ENCODE measurements around the gene CFAP74. TPM values are rescaled to one million over a fixed set of nuclear protein-coding genes. Genes with fewer than 3 reads are reported as not detected.

CFAP74 gene
- total and polyA plus RNA-seq, 9 of the 15 experiments (the other 6 are each of a cell fraction or from before 2014, with no cell fraction given), result 0.03 to 0.15 (median 0.05) TPM; not detected in 6

- H3K36me3 ChIP-seq (ENCODE audit: control insufficient read depth, insufficient read depth, low read length), result no peaks in the 10 kb centered on the region
- ATAC-seq (no peak), FAIRE-seq (no peak), DNase-seq (ENCODE audit: extremely low read depth in 1 of 4, low spot score in 3 of 4) (no peak)
- H3K9me1 ChIP-seq (ENCODE audit: control insufficient read depth, insufficient read depth, low read length), result no peaks in the 10 kb centered on the region
- H3K79me2 ChIP-seq (ENCODE audit: control insufficient read depth, insufficient read depth, low read length), result no peaks in the 10 kb centered on the region
- WGBS (ENCODE audit: insufficient coverage, low coverage, missing lambda C conversion rate), result 1% methylated on average over 15 of the region's 15 CpGs
- H3K4me2 ChIP-seq (ENCODE audit: insufficient read depth, low read length), result no peak overlapping the region
- H3K4me3 ChIP-seq, result no peak overlapping the region
- no peaks in the 10 kb centered on the region for H3K9me3 ChIP-seq (replicated peaks; ENCODE audit: control insufficient read depth, insufficient read depth, low read depth, low read length)
- H3K9ac ChIP-seq (ENCODE audit: insufficient read depth in 1 of 2, low read depth in 2 of 2, low read length in 2 of 2), result no peak overlapping the region; a peak in 1 of 4 replicates
- H3K27me3 ChIP-seq (ENCODE audit: control insufficient read depth in 2 of 2, insufficient read depth in 2 of 2, low read length in 2 of 2), result peaks cover 70 to 97% of the 10 kb centered on the region in 2 experiments; a peak in 4 of 5 replicates
- H2AFZ ChIP-seq (ENCODE audit: low read depth, low read length), result no peak overlapping the region
- ChIA-PET CTCF (ENCODE audit: low intra/inter-chr PET ratio) (no interaction called here), POLR2A (interaction anchor here (0.5 kb wide), 1 partner anchor 46 kb away, joined by 3 read pairs; no protein-coding TSS in a partner anchor)
- intact Hi-C loops (cut with micrococcal nuclease), result no loop called here
- in situ Hi-C loops (cut with MboI), result loop anchor here (5.0 kb wide), 1 partner anchor 74 kb away; no protein-coding TSS in a partner anchor
- BruUV-seq (replicated peaks), result no TSS peak
- H3K27ac ChIP-seq (ENCODE audit: extremely low read depth, low read depth, low read length), result no peak overlapping the region
- H3K4me1 ChIP-seq (replicated peaks in 1 of 2; ENCODE audit: control insufficient read depth in 2 of 2, insufficient read depth in 2 of 2, low read length in 2 of 2), result peaks cover 0 to 9% of the 10 kb centered on the region in 2 experiments; a peak in 1 of 5 replicates
- H4K20me1 ChIP-seq (replicated peaks; ENCODE audit: control insufficient read depth, insufficient read depth, low read length), result peaks cover 3% of the 10 kb centered on the region
- TF ChIP-seq THAP12 (CRISPR knock-in tag; IDR thresholded peaks at IDR 0.05) (no peak), E2F1 (CRISPR knock-in tag; IDR thresholded peaks at IDR 0.05) (no peak), HNRNPUL1 (IDR thresholded peaks at IDR 0.05; ENCODE audit: low read length) (no peak), ZNF282 (CRISPR knock-in tag; IDR thresholded peaks at IDR 0.05) (no peak), RBM25 (IDR thresholded peaks at IDR 0.05; ENCODE audit: low read depth, low read length, severe bottlenecking) (no peak), SFPQ (IDR thresholded peaks at IDR 0.05; ENCODE audit: low read depth, low read length) (no peak), ZNF696 (CRISPR knock-in tag; conservative IDR thresholded peaks at IDR 0.05) (no peak), ESRRB (CRISPR knock-in tag; IDR thresholded peaks at IDR 0.05; ENCODE audit: borderline replicate concordance) (no peak), KAT2B (IDR thresholded peaks at IDR 0.05; ENCODE audit: low read depth, low read length) (no peak), PTBP1 (IDR thresholded peaks at IDR 0.05; ENCODE audit: low read depth, low read length) (no peak), E2F4 (CRISPR knock-in tag; IDR thresholded peaks at IDR 0.05; ENCODE audit: low read depth) (no peak), OTX1 (CRISPR knock-in tag; IDR thresholded peaks at IDR 0.05) (no peak), TRIM24 (IDR thresholded peaks at IDR 0.05) (no peak)
These were observed 32.7 kb upstream of the CFAP74 start for GRCh38 chr1:2036287-2036686.
